HCT116 (cell line): ENCODE measurements around the gene ADGRL3. TPM values are rescaled to one million over a fixed set of nuclear protein-coding genes. Genes with fewer than 3 reads are reported as not detected.

Source experiments
- ATAC-seq: fragments of 200-7000 bp; cut with Tn5 transposase; 2 replicates; pipeline ENCODE4 v1.9.1; 2020; ENCODE audit warnings: mild to moderate bottlenecking, moderate library complexity
- BruUV-seq: library from RNA; stranded (reverse); fragments of 400-500 nt; replicated peaks from 2 replicates; lab custom pipeline; 2021; lab: Mats Ljungman, UMichigan
- CTCF ChIA-PET: fragments of 300-600 bp; sonication (Branson Sonifier 250); formaldehyde crosslinking; loops from one replicate; lab custom pipeline; 2021; ENCODE audit warnings: antibody characterized with exemption; lab: Charles Lee
- POLR2A ChIA-PET: fragments of 300-600, 350-600 bp; sonication (Branson Sonifier 250); formaldehyde crosslinking; loops from one replicate; lab custom pipeline; 2021; ENCODE audit warnings: antibody characterized with exemption; lab: Charles Lee
- RAD21 ChIA-PET, 2 experiments: fragments of 300-600 bp; sonication (Branson Sonifier 250); formaldehyde crosslinking; loops; one replicate each; lab custom pipeline; 2023; ENCODE audit warnings: low total read pairs in 2 of 2; ENCODE audit not compliant: uncharacterized antibody in 2 of 2, unreplicated experiment in 2 of 2, low non-redundant PET in 1 of 2; lab: Charles Lee
- DNase-seq: peaks from one replicate; pipeline ENCODE4 v3.0.0-alpha.2; 2010; ENCODE audit warnings: low read depth, low spot score
- H2AFZ ChIP-seq: fragments of 200-600 bp; shearing (Covaris generic), sonication (generic); 2 replicates; pipeline ENCODE4 v1.6.1; 2017; ENCODE audit warnings: low read depth, mixed run types, mixed read lengths, antibody characterized with exemption, low read length; ENCODE audit not compliant: poor library complexity, severe bottlenecking
- H3K27ac ChIP-seq: 2 replicates; pipeline ENCODE4 v1.5.1; 2012; ENCODE audit warnings: low read depth, low read length
- H3K27me3 ChIP-seq: fragments of 200-600 bp; sonication (generic); 2 replicates; pipeline ENCODE4 v1.6.1; 2016; ENCODE audit warnings: mixed run types, low read length, mixed read lengths; ENCODE audit not compliant: insufficient read depth
- H3K36me3 ChIP-seq, 2 experiments: fragments of 200-500 bp in 1 of 2; fragments of 200-600 bp in 1 of 2; sonication (Bioruptor generic) in 1 of 2; sonication (generic) in 1 of 2; 2 replicates each; pipeline versions ENCODE4 v1.5.1 to v1.6.1; 2014 to 2016; ENCODE audit warnings: low read length in 2 of 2, inconsistent platforms in 1 of 2, mixed read lengths in 1 of 2, mixed run types in 1 of 2; ENCODE audit not compliant: insufficient read depth in 2 of 2, control insufficient read depth in 1 of 2
- H3K4me1 ChIP-seq, 2 experiments: fragments of 200-600 bp in 1 of 2; sonication (generic) in 1 of 2; 2 replicates each; pipeline versions ENCODE4 v1.5.1 to v1.6.1; 2012 to 2017; ENCODE audit warnings: low read length in 2 of 2, inconsistent platforms in 1 of 2, mild to moderate bottlenecking in 1 of 2, mixed read lengths in 1 of 2, mixed run types in 1 of 2, moderate library complexity in 1 of 2; ENCODE audit not compliant: insufficient read depth in 2 of 2, control insufficient read depth in 1 of 2
- H3K4me2 ChIP-seq: fragments of 200-600 bp; sonication (generic); 2 replicates; pipeline ENCODE4 v1.6.1; 2017; ENCODE audit warnings: mixed run types, low read length, mixed read lengths
- H3K4me3 ChIP-seq, 2 experiments: fragments of 200-600 bp in 1 of 2; sonication (generic) in 1 of 2; replicated peaks in 1 of 2; 2 replicates each; pipeline ENCODE4 v1.5.1; 2011 to 2016; ENCODE audit warnings: low read length in 2 of 2, control low read depth in 1 of 2, low read depth in 1 of 2, mild to moderate bottlenecking in 1 of 2, mixed read lengths in 1 of 2, mixed run types in 1 of 2
- H3K79me2 ChIP-seq: fragments of 200-600 bp; sonication (generic); 2 replicates; pipeline ENCODE4 v1.6.1; 2017; ENCODE audit warnings: mild to moderate bottlenecking, mixed run types, low read length, moderate library complexity, mixed read lengths; ENCODE audit not compliant: insufficient read depth
- H3K9ac ChIP-seq: fragments of 200-600 bp; sonication (generic); 2 replicates; pipeline ENCODE4 v1.6.1; 2016; ENCODE audit warnings: low read length, mixed read lengths
- H3K9me2 ChIP-seq: fragments of 200-600 bp; sonication (generic), shearing (Covaris generic); 2 replicates; pipeline ENCODE4 v1.6.1; 2017; ENCODE audit warnings: mixed run types, mild to moderate bottlenecking, moderate library complexity; ENCODE audit not compliant: insufficient read depth
- H3K9me3 ChIP-seq, 2 experiments: fragments of 200-500 bp in 1 of 2; fragments of 200-600 bp in 1 of 2; sonication (Bioruptor generic) in 1 of 2; sonication (generic) in 1 of 2; 2 replicates each; pipeline ENCODE4 v1.6.1; 2014 to 2017; ENCODE audit warnings: low read length in 2 of 2, mixed read lengths in 2 of 2, inconsistent platforms in 1 of 2, low read depth in 1 of 2, mild to moderate bottlenecking in 1 of 2, mixed run types in 1 of 2, moderate library complexity in 1 of 2; ENCODE audit not compliant: control insufficient read depth in 1 of 2, insufficient read depth in 1 of 2
- H4K20me1 ChIP-seq: fragments of 200-600 bp; sonication (generic), shearing (Covaris generic); 2 replicates; pipeline ENCODE4 v1.6.1; 2017; ENCODE audit warnings: mixed run types, mild to moderate bottlenecking, moderate library complexity; ENCODE audit not compliant: insufficient read depth
- CEBPB ChIP-seq: IDR thresholded peaks from 2 replicates; pipeline ENCODE4 v1.6.1; 2012; ENCODE audit warnings: low read depth
- CTCF ChIP-seq, 3 experiments: fragments of 200-600 bp in 1 of 3; sonication (generic) in 1 of 3; IDR thresholded peaks in 2 of 3; conservative IDR thresholded peaks in 1 of 3; 2 replicates each; pipeline ENCODE4 v1.5.1; 2012 to 2017; ENCODE audit warnings: low read depth in 2 of 3, low read length in 2 of 3, antibody characterized with exemption in 1 of 3, borderline replicate concordance in 1 of 3, control low read depth in 1 of 3, mild to moderate bottlenecking in 1 of 3, mixed read lengths in 1 of 3, mixed run types in 1 of 3, moderate library complexity in 1 of 3; ENCODE audit not compliant: insufficient read depth in 1 of 3
- ELF1 ChIP-seq: IDR thresholded peaks from 2 replicates; pipeline ENCODE4 v1.6.1; 2012; ENCODE audit warnings: low read depth, borderline replicate concordance
- EZH2phosphoT487 ChIP-seq: fragments of 200-600 bp; IDR thresholded peaks from 2 replicates; pipeline ENCODE4 v1.6.1; 2018; ENCODE audit warnings: antibody characterized with exemption, borderline replicate concordance
- JUND ChIP-seq: IDR thresholded peaks from 2 replicates; pipeline ENCODE4 v1.6.1; 2012
- MAX ChIP-seq: IDR thresholded peaks from 2 replicates; pipeline ENCODE4 v1.6.1; 2012
- SIN3A ChIP-seq: IDR thresholded peaks from 2 replicates; pipeline ENCODE4 v1.6.1; 2012; ENCODE audit warnings: low read depth
- SRF ChIP-seq: IDR thresholded peaks from 2 replicates; pipeline ENCODE4 v1.6.1; 2012; ENCODE audit warnings: low read depth
- YY1 ChIP-seq: IDR thresholded peaks from 2 replicates; pipeline ENCODE4 v1.6.1; 2011; ENCODE audit warnings: low read length, low read depth, moderate library complexity, mild to moderate bottlenecking; ENCODE audit not compliant: insufficient replicate concordance; ENCODE audit errors: extremely low read depth
- ZBTB33 ChIP-seq: IDR thresholded peaks from 2 replicates; pipeline ENCODE4 v1.6.1; 2011; ENCODE audit warnings: mild to moderate bottlenecking, low read length, moderate library complexity; ENCODE audit not compliant: insufficient replicate concordance; ENCODE audit errors: extremely low read depth
- ZFX ChIP-seq: fragments of 450-650 bp; IDR thresholded peaks from 2 replicates; pipeline ENCODE4 v1.6.1; 2017
- ZNF274 ChIP-seq: fragments of 200-500 bp; sonication (Bioruptor generic); IDR thresholded peaks from 2 replicates; pipeline ENCODE4 v1.6.1; 2014; ENCODE audit warnings: mild to moderate bottlenecking, low read depth, low read length, inconsistent platforms
- intact Hi-C: fragments of 100-400 bp; cut with micrococcal nuclease; formaldehyde crosslinking; loops from 2 replicates; pipeline ENCODE4 v1.10.0; 2022
- total RNA-seq: library from RNA; stranded (reverse); gene quantifications from one replicate; pipeline ENCODE4 v1.2.1, GENCODE V29; 2021; ENCODE audit not compliant: unreplicated experiment
- TF ChIP-seq, protein P1 (sequence below): IDR thresholded peaks from 2 replicates; pipeline ENCODE4 v1.6.1; 2012; ENCODE audit warnings: low read depth

ADGRL3 gene
- total RNA-seq, 1 experiment from 2014 or later, result not detected

DNA sequence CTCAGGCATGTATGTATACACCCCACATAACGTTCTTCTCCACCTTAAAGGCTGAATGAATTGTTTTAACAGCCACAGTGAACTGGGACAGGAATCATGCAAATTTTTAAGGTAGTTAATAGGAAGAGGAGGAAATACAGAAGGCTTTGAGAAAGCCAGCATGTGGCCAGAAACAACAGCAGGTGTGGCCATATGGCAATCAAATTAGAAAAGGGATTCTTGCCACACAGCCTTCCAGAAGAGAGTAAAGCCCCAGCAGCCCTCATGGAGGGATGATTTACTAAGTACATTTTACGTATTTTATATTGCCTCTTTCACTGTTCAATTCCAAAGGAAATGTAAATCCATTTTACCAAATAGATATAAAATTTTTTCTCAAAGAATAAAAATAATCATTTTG, 792.2 kb downstream of the ADGRL3 start:
- no peaks in the 10 kb centered on the region for H3K79me2 ChIP-seq
- POLR2A ChIA-PET, result no interaction called here
- RAD21 ChIA-PET, result no interaction called here
- ATAC-seq, result no peak
- no peaks in the 10 kb centered on the region for H3K27me3 ChIP-seq
- H3K4me1 ChIP-seq, result no peaks in the 10 kb centered on the region
- no peak overlapping the region for H2AFZ ChIP-seq
- no TSS peak for BruUV-seq
- TF ChIP-seq CTCF (IDR thresholded peaks at IDR 0.05 in 2 of 3, conservative IDR thresholded peaks at IDR 0.05 in 1 of 3; ENCODE audit: borderline replicate concordance in 1 of 3, insufficient read depth in 1 of 3, low read depth in 2 of 3, low read length in 2 of 3) (no peak), ELF1 (no peak), EZH2phosphoT487 (no peak), JUND (no peak)
- TF ChIP-seq, all 23 proteins: peak for 0
- intact Hi-C loops, result no loop called here
- Histone ChIP-seq H3K9me3 (peaks cover 0 to 12% of the 10 kb centered on the region in 2 experiments; a peak in 2 of 4 replicates), H3K4me2 (no peak overlapping the region), H4K20me1 (no peaks in the 10 kb centered on the region), H3K9ac (no peak overlapping the region), H3K27ac (no peak overlapping the region), H3K9me2 (no peaks in the 10 kb centered on the region), H3K4me3 (no peak overlapping the region), H3K36me3 (no peaks in the 10 kb centered on the region)
- CTCF ChIA-PET, result no interaction called here
- DNase-seq, result no peak

GRCh38 chr4:61994036-61994435, 793.9 kb downstream of the ADGRL3 start:
- Histone ChIP-seq H3K4me2 (no peak overlapping the region), H3K36me3 (no peaks in the 10 kb centered on the region), H3K4me3 (no peak overlapping the region), H4K20me1 (no peaks in the 10 kb centered on the region), H3K9me2 (no peaks in the 10 kb centered on the region), H3K27ac (no peak overlapping the region), H3K9ac (no peak overlapping the region), H3K9me3 (peaks cover 4 to 10% of the 10 kb centered on the region in 2 experiments; a peak in 1 of 4 replicates), H3K27me3 (no peaks in the 10 kb centered on the region), H2AFZ (no peak overlapping the region), H3K79me2 (no peaks in the 10 kb centered on the region), H3K4me1 (no peaks in the 10 kb centered on the region)
- DNase-seq (no peak), ATAC-seq (no peak)
- CTCF ChIA-PET, result no interaction called here
- intact Hi-C loops, result no loop called here
- BruUV-seq, result no TSS peak
- RAD21 ChIA-PET, result no interaction called here
- POLR2A ChIA-PET, result no interaction called here
- TF ChIP-seq EZH2phosphoT487 (no peak), SRF (no peak), YY1 (no peak), MAX (no peak), CEBPB (no peak), ZBTB33 (no peak), SIN3A (no peak), ZFX (no peak), ELF1 (no peak), ZNF274 (no peak)
- TF ChIP-seq, protein P1, sequence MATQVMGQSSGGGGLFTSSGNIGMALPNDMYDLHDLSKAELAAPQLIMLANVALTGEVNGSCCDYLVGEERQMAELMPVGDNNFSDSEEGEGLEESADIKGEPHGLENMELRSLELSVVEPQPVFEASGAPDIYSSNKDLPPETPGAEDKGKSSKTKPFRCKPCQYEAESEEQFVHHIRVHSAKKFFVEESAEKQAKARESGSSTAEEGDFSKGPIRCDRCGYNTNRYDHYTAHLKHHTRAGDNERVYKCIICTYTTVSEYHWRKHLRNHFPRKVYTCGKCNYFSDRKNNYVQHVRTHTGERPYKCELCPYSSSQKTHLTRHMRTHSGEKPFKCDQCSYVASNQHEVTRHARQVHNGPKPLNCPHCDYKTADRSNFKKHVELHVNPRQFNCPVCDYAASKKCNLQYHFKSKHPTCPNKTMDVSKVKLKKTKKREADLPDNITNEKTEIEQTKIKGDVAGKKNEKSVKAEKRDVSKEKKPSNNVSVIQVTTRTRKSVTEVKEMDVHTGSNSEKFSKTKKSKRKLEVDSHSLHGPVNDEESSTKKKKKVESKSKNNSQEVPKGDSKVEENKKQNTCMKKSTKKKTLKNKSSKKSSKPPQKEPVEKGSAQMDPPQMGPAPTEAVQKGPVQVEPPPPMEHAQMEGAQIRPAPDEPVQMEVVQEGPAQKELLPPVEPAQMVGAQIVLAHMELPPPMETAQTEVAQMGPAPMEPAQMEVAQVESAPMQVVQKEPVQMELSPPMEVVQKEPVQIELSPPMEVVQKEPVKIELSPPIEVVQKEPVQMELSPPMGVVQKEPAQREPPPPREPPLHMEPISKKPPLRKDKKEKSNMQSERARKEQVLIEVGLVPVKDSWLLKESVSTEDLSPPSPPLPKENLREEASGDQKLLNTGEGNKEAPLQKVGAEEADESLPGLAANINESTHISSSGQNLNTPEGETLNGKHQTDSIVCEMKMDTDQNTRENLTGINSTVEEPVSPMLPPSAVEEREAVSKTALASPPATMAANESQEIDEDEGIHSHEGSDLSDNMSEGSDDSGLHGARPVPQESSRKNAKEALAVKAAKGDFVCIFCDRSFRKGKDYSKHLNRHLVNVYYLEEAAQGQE, result no peak
